Neural crest cell (in vitro differentiated cells): ENCODE data around the gene OVOL3. TPM values are rescaled to one million over a fixed set of nuclear protein-coding genes. Genes with fewer than 3 reads are reported as not detected.

ENCODE experiments used
- DNase-seq: peaks from one replicate; pipeline ENCODE4 v3.0.0; 2021; ENCODE audit warnings: low read depth, mixed read lengths, low spot score
- H3K27ac Mint-ChIP-seq: one replicate; pipeline ENCODE4 v1.8.0; 2021; ENCODE audit warnings: mild to moderate bottlenecking, mixed read lengths; ENCODE audit not compliant: unreplicated experiment
- H3K27me3 Mint-ChIP-seq: 2 replicates; pipeline ENCODE4 v1.8.0; 2021; ENCODE audit warnings: low read depth, mild to moderate bottlenecking, mixed read lengths
- H3K36me3 Mint-ChIP-seq: 2 replicates; pipeline ENCODE4 v1.8.0; 2021; ENCODE audit warnings: low read depth, mild to moderate bottlenecking, mixed read lengths
- H3K4me1 Mint-ChIP-seq: 2 replicates; pipeline ENCODE4 v1.8.0; 2021; ENCODE audit warnings: mixed read lengths
- H3K4me3 Mint-ChIP-seq: one replicate; pipeline ENCODE4 v1.8.0; 2021; ENCODE audit warnings: mild to moderate bottlenecking, mixed read lengths
- H3K9me3 Mint-ChIP-seq: 2 replicates; pipeline ENCODE4 v1.8.0; 2021; ENCODE audit warnings: mixed read lengths
- total RNA-seq: library from RNA; stranded (reverse); gene quantifications from 2 replicates; pipeline ENCODE4 v1.2.1, GENCODE V29; 2021
- TF ChIP-seq, protein P1 (sequence below): fragments of 200-600 bp; sonication (generic); conservative IDR thresholded peaks from 2 replicates; pipeline ENCODE4 v1.5.0; 2021; ENCODE audit warnings: antibody characterized with exemption, mild to moderate bottlenecking

OVOL3 gene
- total RNA-seq, 1 donor from 2014 or later, result not detected

DNA sequence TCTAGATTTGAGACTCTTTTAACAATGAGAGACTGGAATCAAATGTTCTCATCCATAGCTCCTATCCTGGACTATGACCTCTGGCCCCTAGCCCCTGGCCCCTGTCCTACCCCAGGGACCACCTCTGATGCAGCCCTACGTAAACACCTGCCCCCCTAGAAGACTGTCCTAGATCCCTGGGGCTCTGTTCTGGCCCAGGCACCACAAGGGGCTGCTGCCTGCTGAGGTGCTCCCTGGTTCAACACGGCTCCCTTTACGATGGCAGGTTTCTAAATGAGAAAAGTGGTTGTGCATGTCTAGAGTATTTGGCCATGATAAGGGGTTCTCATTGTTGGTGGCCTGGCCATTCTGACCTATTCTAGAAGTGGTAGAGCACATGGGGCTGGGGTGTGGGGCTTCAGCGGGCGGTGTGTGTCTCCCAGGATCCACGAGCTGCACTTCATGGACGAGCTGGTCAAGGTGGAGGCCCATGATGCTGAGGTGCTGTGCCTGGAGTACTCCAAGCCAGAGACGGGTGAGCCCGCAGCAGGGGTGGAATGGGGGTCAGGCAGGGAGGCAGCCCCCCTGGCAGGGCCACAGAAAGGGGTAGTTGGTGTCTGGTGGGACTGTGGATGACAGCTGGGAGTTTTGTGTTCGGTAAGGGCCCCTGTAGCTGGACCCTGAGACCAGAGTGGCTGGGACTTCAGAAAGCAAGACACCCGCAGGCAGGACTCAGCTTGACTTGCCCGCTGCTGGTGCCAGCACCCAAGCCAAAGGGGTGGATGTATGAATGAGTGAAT is 26.5 kb upstream of the OVOL3 start:
- Mint-ChIP-seq H3K4me1 (no peaks in the 10 kb centered on the region), H3K36me3 (peaks cover 12% of the 10 kb centered on the region), H3K27ac (no peak overlapping the region), H3K9me3 (no peaks in the 10 kb centered on the region), H3K27me3 (no peaks in the 10 kb centered on the region), H3K4me3 (no peak overlapping the region)
- DNase-seq, result no peak
- TF ChIP-seq, protein P1, sequence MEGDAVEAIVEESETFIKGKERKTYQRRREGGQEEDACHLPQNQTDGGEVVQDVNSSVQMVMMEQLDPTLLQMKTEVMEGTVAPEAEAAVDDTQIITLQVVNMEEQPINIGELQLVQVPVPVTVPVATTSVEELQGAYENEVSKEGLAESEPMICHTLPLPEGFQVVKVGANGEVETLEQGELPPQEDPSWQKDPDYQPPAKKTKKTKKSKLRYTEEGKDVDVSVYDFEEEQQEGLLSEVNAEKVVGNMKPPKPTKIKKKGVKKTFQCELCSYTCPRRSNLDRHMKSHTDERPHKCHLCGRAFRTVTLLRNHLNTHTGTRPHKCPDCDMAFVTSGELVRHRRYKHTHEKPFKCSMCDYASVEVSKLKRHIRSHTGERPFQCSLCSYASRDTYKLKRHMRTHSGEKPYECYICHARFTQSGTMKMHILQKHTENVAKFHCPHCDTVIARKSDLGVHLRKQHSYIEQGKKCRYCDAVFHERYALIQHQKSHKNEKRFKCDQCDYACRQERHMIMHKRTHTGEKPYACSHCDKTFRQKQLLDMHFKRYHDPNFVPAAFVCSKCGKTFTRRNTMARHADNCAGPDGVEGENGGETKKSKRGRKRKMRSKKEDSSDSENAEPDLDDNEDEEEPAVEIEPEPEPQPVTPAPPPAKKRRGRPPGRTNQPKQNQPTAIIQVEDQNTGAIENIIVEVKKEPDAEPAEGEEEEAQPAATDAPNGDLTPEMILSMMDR, result no peak

DNA sequence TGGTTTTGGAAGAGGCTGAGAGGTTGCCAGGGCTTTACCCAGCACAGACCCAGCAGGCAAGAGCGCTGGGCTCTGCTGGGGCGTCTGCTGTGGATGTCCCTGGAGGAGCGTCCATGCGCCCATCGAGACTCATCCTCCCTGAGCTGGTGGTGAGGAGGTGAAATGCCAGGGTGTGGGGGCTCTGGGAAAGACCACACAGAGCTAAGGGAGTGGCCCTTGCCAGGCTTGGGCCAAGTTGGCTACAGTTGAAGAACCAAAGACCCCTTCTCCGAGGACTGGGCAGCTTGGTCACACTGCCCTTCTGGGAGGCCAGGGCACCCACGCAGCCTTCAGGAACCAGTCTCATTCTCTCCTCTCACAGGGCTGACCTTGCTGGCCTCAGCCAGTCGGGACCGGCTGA is 24.6 kb upstream of the OVOL3 start:
- no peaks in the 10 kb centered on the region for H3K9me3 Mint-ChIP-seq
- H3K27ac Mint-ChIP-seq, result no peak overlapping the region
- H3K36me3 Mint-ChIP-seq, result peaks cover 12% of the 10 kb centered on the region

GRCh38 chr19:36089847-36090246 is 21.1 kb upstream of the OVOL3 start:
- H3K36me3 Mint-ChIP-seq, result peaks cover 9% of the 10 kb centered on the region
- no peaks in the 10 kb centered on the region for H3K4me1 Mint-ChIP-seq
- no peak overlapping the region for H3K4me3 Mint-ChIP-seq
- H3K9me3 Mint-ChIP-seq, result no peaks in the 10 kb centered on the region
- no peak overlapping the region for H3K27ac Mint-ChIP-seq
- TF ChIP-seq, protein P1, result no peak
- H3K27me3 Mint-ChIP-seq, result no peaks in the 10 kb centered on the region
- DNase-seq, result no peak

More for the DNA sequence above, 24.6 kb upstream of the OVOL3 start:
- H3K4me1 Mint-ChIP-seq, result no peaks in the 10 kb centered on the region
- H3K27me3 Mint-ChIP-seq, result no peaks in the 10 kb centered on the region
- TF ChIP-seq, protein P1, result no peak
- DNase-seq, result no peak
- no peak overlapping the region for H3K4me3 Mint-ChIP-seq

GRCh38 chr19:36090910-36091695 is 19.8 kb upstream of the OVOL3 start:
- Mint-ChIP-seq H3K9me3 (no peaks in the 10 kb centered on the region), H3K4me3 (no peak overlapping the region), H3K4me1 (no peaks in the 10 kb centered on the region), H3K27me3 (no peaks in the 10 kb centered on the region), H3K36me3 (peaks cover 6% of the 10 kb centered on the region), H3K27ac (peak overlapping the region; percentile 12)
- TF ChIP-seq, protein P1, result no peak
- DNase-seq, result no peak

GRCh38 chr19:36092566-36092965 is 18.4 kb upstream of the OVOL3 start:
- H3K36me3 Mint-ChIP-seq, result peaks cover 14% of the 10 kb centered on the region
- no peaks in the 10 kb centered on the region for H3K9me3 Mint-ChIP-seq

More at GRCh38 chr19:36092566-36092965, 18.4 kb upstream of the OVOL3 start:
- DNase-seq, result no peak
- TF ChIP-seq, protein P1, result no peak
- Mint-ChIP-seq H3K27me3 (no peaks in the 10 kb centered on the region), H3K27ac (no peak overlapping the region), H3K4me3 (no peak overlapping the region), H3K4me1 (peaks cover 10% of the 10 kb centered on the region)
